Activated CD8-positive, alpha-beta T cell treated with anti-CD3 and anti-CD28 coated beads for 36 hours (primary cell): ENCODE measurements around the gene JAG1. TPM values are rescaled to one million over a fixed set of nuclear protein-coding genes. Genes with fewer than 3 reads are reported as not detected.

Experiments
- ATAC-seq: fragments of 200-7000 bp; cut with Tn5 transposase; one replicate; pipeline ENCODE4 v1.10.0; 2021; ENCODE audit warnings: mild to moderate bottlenecking, moderate library complexity
- CTCF ChIA-PET: fragments of 350-600 bp; sonication (Branson Sonifier 250); formaldehyde crosslinking; loops from one replicate; lab custom pipeline; 2021; ENCODE audit warnings: antibody characterized with exemption; lab: Charles Lee
- POLR2A ChIA-PET: fragments of 350-600 bp; sonication (Branson Sonifier 250); formaldehyde crosslinking; loops from one replicate; lab custom pipeline; 2021; ENCODE audit warnings: antibody characterized with exemption; lab: Charles Lee
- DNase-seq: peaks from one replicate; pipeline ENCODE4 v3.0.0-alpha.2; 2020
- H3K27ac Mint-ChIP-seq: one replicate; pipeline ENCODE4 v1.8.0; 2021; ENCODE audit warnings: mild to moderate bottlenecking, mixed read lengths
- H3K27me3 Mint-ChIP-seq: one replicate; pipeline ENCODE4 v1.8.0; 2021; ENCODE audit warnings: mixed read lengths
- H3K36me3 Mint-ChIP-seq: one replicate; pipeline ENCODE4 v1.8.0; 2021; ENCODE audit warnings: low read depth, mixed read lengths
- H3K4me1 Mint-ChIP-seq: one replicate; pipeline ENCODE4 v1.8.0; 2021; ENCODE audit warnings: low read depth, mixed read lengths
- H3K4me3 Mint-ChIP-seq: one replicate; pipeline ENCODE4 v1.8.0; 2021; ENCODE audit warnings: mild to moderate bottlenecking, moderate library complexity, mixed read lengths
- H3K9me3 Mint-ChIP-seq: one replicate; pipeline ENCODE4 v1.8.0; 2021; ENCODE audit warnings: mixed read lengths
- CTCF ChIP-seq: fragments of 200-600 bp; IDR thresholded peaks from one replicate; pipeline ENCODE4 v1.8.0; 2022; ENCODE audit warnings: antibody characterized with exemption, mild to moderate bottlenecking
- intact Hi-C: fragments of 100-400 bp; cut with micrococcal nuclease; formaldehyde crosslinking; loops from one replicate; pipeline ENCODE4 v1.10.0; 2022
- total RNA-seq, 2 experiments: library from RNA; stranded (reverse); gene quantifications; one replicate each; pipeline ENCODE4 v1.2.3, GENCODE V29; 2021

JAG1 gene
- total RNA-seq, 2 experiments from 2014 or later = 0.41 to 0.58 TPM

- H3K4me3 Mint-ChIP-seq = no peak overlapping the region
- no peak for ATAC-seq
- H3K27me3 Mint-ChIP-seq = no peaks in the 10 kb centered on the region
- no peak for DNase-seq
- H3K4me1 Mint-ChIP-seq = no peaks in the 10 kb centered on the region
- no peak overlapping the region for H3K27ac Mint-ChIP-seq
- no peak for TF ChIP-seq CTCF
- intact Hi-C loops = no loop called here
- ChIA-PET CTCF (no interaction called here), POLR2A (no interaction called here)
- H3K36me3 Mint-ChIP-seq = no peaks in the 10 kb centered on the region
- no peaks in the 10 kb centered on the region for H3K9me3 Mint-ChIP-seq
Observed at GRCh38 chr20:10637031-10637559, 36.7 kb downstream of the JAG1 start.

GRCh38 chr20:10636326-10636818 is 37.4 kb downstream of the JAG1 start:
- DNase-seq (no peak), ATAC-seq (no peak)
- H3K27ac Mint-ChIP-seq = no peak overlapping the region
- no peaks in the 10 kb centered on the region for H3K27me3 Mint-ChIP-seq
- ChIA-PET POLR2A (no interaction called here), CTCF (no interaction called here)
- intact Hi-C loops = no loop called here
- no peaks in the 10 kb centered on the region for H3K4me1 Mint-ChIP-seq
- H3K9me3 Mint-ChIP-seq = no peaks in the 10 kb centered on the region
- no peak overlapping the region for H3K4me3 Mint-ChIP-seq
- no peaks in the 10 kb centered on the region for H3K36me3 Mint-ChIP-seq
- no peak for TF ChIP-seq CTCF

- ATAC-seq (no peak), DNase-seq (no peak)
- no peak overlapping the region for H3K4me3 Mint-ChIP-seq
- H3K36me3 Mint-ChIP-seq = no peaks in the 10 kb centered on the region
- CTCF ChIA-PET = interaction anchor here (0.5 to 1.4 kb wide), 2 partner anchors 8 to 83 kb away, joined by 3 read pairs; no protein-coding TSS in a partner anchor
- no peaks in the 10 kb centered on the region for H3K27me3 Mint-ChIP-seq
- intact Hi-C loops = no loop called here
- no peak for TF ChIP-seq CTCF
- no peaks in the 10 kb centered on the region for H3K4me1 Mint-ChIP-seq
- POLR2A ChIA-PET = interaction anchor here (0.6 kb wide), 1 partner anchor 88 kb away, joined by 3 read pairs; no protein-coding TSS in a partner anchor
- H3K27ac Mint-ChIP-seq = no peak overlapping the region
- H3K9me3 Mint-ChIP-seq = no peaks in the 10 kb centered on the region
Observed at GRCh38 chr20:10635476-10636208, 38.2 kb downstream of the JAG1 start.

- CTCF ChIA-PET = interaction anchor here (1.4 kb wide), 1 partner anchor 82 kb away, joined by 3 read pairs; no protein-coding TSS in a partner anchor
- TF ChIP-seq CTCF = no peak
Observed at GRCh38 chr20:10634683-10635411, 39.0 kb downstream of the JAG1 start.

More at GRCh38 chr20:10634683-10635411, 39.0 kb downstream of the JAG1 start:
- Mint-ChIP-seq H3K4me3 (no peak overlapping the region), H3K4me1 (no peaks in the 10 kb centered on the region), H3K9me3 (no peaks in the 10 kb centered on the region), H3K36me3 (no peaks in the 10 kb centered on the region), H3K27me3 (no peaks in the 10 kb centered on the region), H3K27ac (no peak overlapping the region)
- POLR2A ChIA-PET = interaction anchor here (0.6 kb wide), 1 partner anchor 87 kb away, joined by 3 read pairs; no protein-coding TSS in a partner anchor
- DNase-seq = no peak
- intact Hi-C loops = no loop called here
- ATAC-seq = no peak
